H1 (cell line): ENCODE data around the gene WFDC8. TPM values are rescaled to one million over a fixed set of nuclear protein-coding genes. Genes with fewer than 3 reads are reported as not detected.

Source experiments
- E2F6 ChIP-seq: IDR thresholded peaks from 2 replicates; pipeline ENCODE4 v1.6.1; 2012; ENCODE audit warnings: inconsistent platforms
- SIX5 ChIP-seq: IDR thresholded peaks from 2 replicates; pipeline ENCODE4 v1.6.1; 2011; ENCODE audit warnings: mild to moderate bottlenecking, low read depth, low read length
- SP1 ChIP-seq: IDR thresholded peaks from 2 replicates; pipeline ENCODE4 v1.6.1; 2011; ENCODE audit warnings: low read depth, low read length
- polyA plus RNA-seq, 7 experiments: library from polyadenylated mRNA; depleted of rRNA in 3 of 7; stranded (reverse) in 5 of 7; unstranded in 2 of 7; fragments of >200 nt in 5 of 7; fragments of 200-250 nt in 2 of 7; gene quantifications; 1 replicate in 5 of 7; 2 replicates in 1 of 7; 4 replicates in 1 of 7; pipeline versions ENCODE4 v1.2.1 to v1.2.3, GENCODE V29; 2011 to 2013; ENCODE audit warnings: missing spikeins in 2 of 7, mixed read lengths in 2 of 7
- total RNA-seq: library from RNA; stranded (reverse); fragmentation: NEBNext Ultra II Directional; extraction: Animal tissue kit (Norgen Biotek cat#: 25700); gene quantifications from 2 replicates; pipeline ENCODE4 v1.2.1, GENCODE V29; 2021

Gene WFDC8
- total and polyA plus RNA-seq, 2 of the 8 experiments (the other 6 are each of a cell fraction or from before 2014, with no cell fraction given) = not detected

GRCh38 chr20:45555198-45555597 lies 23.9 kb downstream of the WFDC8 start (continued):
- TF ChIP-seq E2F6 = no peak
- no peak for TF ChIP-seq SIX5
- no peak for TF ChIP-seq SP1
